K562 (cell line): ENCODE measurements around the gene PRKAR2B. TPM values are rescaled to one million over a fixed set of nuclear protein-coding genes. Genes with fewer than 3 reads are reported as not detected.

ENCODE experiments used
- CEBPG ChIP-seq, 3 experiments: fragments of 200-800 bp in 1 of 3; sonication (Bioruptor generic) in 1 of 3; sonication (generic) in 1 of 3; formaldehyde crosslinking in 1 of 3; IDR thresholded peaks in 2 of 3; conservative IDR thresholded peaks in 1 of 3; 2 replicates each; pipeline versions ENCODE4 v1.6.1 to v1.8.0; 2016 to 2022; ENCODE audit warnings: missing compliant biosample characterization in 2 of 3, missing genetic modification characterization in 2 of 3, mild to moderate bottlenecking in 1 of 3, missing genetic modification reagents in 1 of 3
- JUND ChIP-seq, 2 experiments: IDR thresholded peaks; 2 replicates in 1 of 2; 3 replicates in 1 of 2; pipeline ENCODE4 v1.6.1; 2011; ENCODE audit warnings: borderline replicate concordance in 2 of 2, low read depth in 2 of 2, low read length in 2 of 2, improper control_type of control experiment in 1 of 2, missing biosample characterization in 1 of 2, missing genetic modification characterization in 1 of 2, missing genetic modification reagents in 1 of 2
- KAT2B ChIP-seq: IDR thresholded peaks from one replicate; pipeline ENCODE4 v1.6.1; 2012; ENCODE audit warnings: low read depth, mild to moderate bottlenecking, control low read depth, inconsistent platforms, low read length, moderate library complexity
- KLF16 ChIP-seq: IDR thresholded peaks from 2 replicates; pipeline ENCODE4 v1.6.1; 2016; ENCODE audit warnings: antibody characterized with exemption
- LEF1 ChIP-seq: fragments of 450-650 bp; IDR thresholded peaks from 2 replicates; pipeline ENCODE4 v1.6.1; 2016; ENCODE audit warnings: mild to moderate bottlenecking
- NBN ChIP-seq: fragments of 450-650 bp; IDR thresholded peaks from 2 replicates; pipeline ENCODE4 v1.6.1; 2016; ENCODE audit warnings: low read depth, mild to moderate bottlenecking
- TOE1 ChIP-seq, 2 experiments: fragments of 450-650 bp in 1 of 2; sonication (generic) in 1 of 2; formaldehyde crosslinking in 1 of 2; IDR thresholded peaks; 2 replicates each; pipeline versions ENCODE4 v1.7.1 to v1.8.0; 2016 to 2022; ENCODE audit warnings: borderline replicate concordance in 2 of 2, mild to moderate bottlenecking in 2 of 2, antibody characterized with exemption in 1 of 2, inconsistent platforms in 1 of 2, low read depth in 1 of 2, missing genetic modification reagents in 1 of 2, moderate library complexity in 1 of 2
- ZNF589 ChIP-seq: fragments of 200-800 bp; sonication (Bioruptor generic); IDR thresholded peaks from 2 replicates; pipeline ENCODE4 v1.6.1; 2016; ENCODE audit warnings: low read depth, missing genetic modification characterization, missing compliant biosample characterization
- polyA plus RNA-seq, 8 experiments: library from polyadenylated mRNA; depleted of rRNA in 4 of 8; stranded (reverse) in 5 of 8; unstranded in 3 of 8; fragments of >200 nt; fragmentation: Nextera tagmentation in 2 of 8; fragmentation: Illumina TruSeq in 1 of 8; extraction: Ambion mirVana in 2 of 8; extraction: Trizol in 1 of 8; gene quantifications; 2 replicates each; pipeline versions ENCODE4 v1.2.1 to v1.2.3, GENCODE V29; 2011 to 2014; ENCODE audit warnings: inconsistent platforms in 1 of 8, missing spikeins in 1 of 8
- total RNA-seq, 7 experiments: library from RNA; depleted of rRNA in 6 of 7; stranded (reverse); fragments of >200 nt in 6 of 7; fragmentation: Illumina TruSeq in 2 of 7; extraction: Trizol in 2 of 7; gene quantifications; 2 replicates each; pipeline versions ENCODE4 v1.2.1 to v1.2.3, GENCODE V29; 2011 to 2021; ENCODE audit warnings: low replicate concordance in 1 of 7
- TF ChIP-seq, protein P1 (sequence below): fragments of 450-650 bp; IDR thresholded peaks from 2 replicates; pipeline ENCODE4 v1.6.1; 2016; ENCODE audit warnings: mild to moderate bottlenecking, moderate library complexity

PRKAR2B gene
- total and polyA plus RNA-seq, 9 of the 15 experiments (the other 6 are each of a cell fraction or from before 2014, with no cell fraction given) = 59.0 to 173 (median 129) TPM

DNA sequence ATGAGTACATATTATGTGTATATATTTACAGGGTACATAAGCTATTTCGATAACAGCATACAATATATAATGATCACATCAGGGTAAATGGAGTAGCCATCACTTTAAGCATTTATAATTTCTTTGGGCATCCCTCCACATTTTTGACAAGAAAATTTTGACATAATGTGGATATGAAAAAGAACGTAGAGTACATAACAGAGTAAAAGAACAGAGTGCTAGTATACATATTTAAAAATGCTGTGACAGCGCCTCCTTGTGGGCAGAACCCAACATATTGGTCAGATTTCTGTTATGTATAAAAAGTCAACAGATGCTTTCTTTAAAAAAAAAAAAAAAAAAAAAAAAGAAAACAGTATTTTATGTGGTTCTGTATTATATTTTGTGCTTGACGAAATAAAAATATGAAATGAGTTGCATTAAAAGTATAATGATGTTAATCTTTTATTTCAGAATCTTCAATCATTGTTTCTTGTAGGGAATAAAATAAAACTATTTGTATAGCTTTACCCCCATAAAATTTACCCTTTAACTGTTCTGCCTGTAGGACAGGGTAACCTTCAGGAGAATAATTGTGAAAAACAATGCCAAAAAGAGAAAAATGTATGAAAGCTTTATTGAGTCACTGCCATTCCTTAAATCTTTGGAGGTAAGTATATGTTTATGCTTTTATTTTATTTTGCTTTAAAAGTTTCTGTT, 106.0 kb downstream of the PRKAR2B start (continued):
- no peak for TF ChIP-seq ZNF589 (CRISPR knock-in tag)
- peak; percentile 31 for TF ChIP-seq KLF16
- TF ChIP-seq LEF1 = no peak
- TF ChIP-seq TOE1 (IDR thresholded peaks at IDR 0.05; ENCODE audit: borderline replicate concordance) = no peak; the same call in 1 of the 2 replicates
- no peak for TF ChIP-seq TOE1 (CRISPR knock-in tag; IDR thresholded peaks at IDR 0.05; ENCODE audit: borderline replicate concordance, low read depth)
- TF ChIP-seq, protein P1, sequence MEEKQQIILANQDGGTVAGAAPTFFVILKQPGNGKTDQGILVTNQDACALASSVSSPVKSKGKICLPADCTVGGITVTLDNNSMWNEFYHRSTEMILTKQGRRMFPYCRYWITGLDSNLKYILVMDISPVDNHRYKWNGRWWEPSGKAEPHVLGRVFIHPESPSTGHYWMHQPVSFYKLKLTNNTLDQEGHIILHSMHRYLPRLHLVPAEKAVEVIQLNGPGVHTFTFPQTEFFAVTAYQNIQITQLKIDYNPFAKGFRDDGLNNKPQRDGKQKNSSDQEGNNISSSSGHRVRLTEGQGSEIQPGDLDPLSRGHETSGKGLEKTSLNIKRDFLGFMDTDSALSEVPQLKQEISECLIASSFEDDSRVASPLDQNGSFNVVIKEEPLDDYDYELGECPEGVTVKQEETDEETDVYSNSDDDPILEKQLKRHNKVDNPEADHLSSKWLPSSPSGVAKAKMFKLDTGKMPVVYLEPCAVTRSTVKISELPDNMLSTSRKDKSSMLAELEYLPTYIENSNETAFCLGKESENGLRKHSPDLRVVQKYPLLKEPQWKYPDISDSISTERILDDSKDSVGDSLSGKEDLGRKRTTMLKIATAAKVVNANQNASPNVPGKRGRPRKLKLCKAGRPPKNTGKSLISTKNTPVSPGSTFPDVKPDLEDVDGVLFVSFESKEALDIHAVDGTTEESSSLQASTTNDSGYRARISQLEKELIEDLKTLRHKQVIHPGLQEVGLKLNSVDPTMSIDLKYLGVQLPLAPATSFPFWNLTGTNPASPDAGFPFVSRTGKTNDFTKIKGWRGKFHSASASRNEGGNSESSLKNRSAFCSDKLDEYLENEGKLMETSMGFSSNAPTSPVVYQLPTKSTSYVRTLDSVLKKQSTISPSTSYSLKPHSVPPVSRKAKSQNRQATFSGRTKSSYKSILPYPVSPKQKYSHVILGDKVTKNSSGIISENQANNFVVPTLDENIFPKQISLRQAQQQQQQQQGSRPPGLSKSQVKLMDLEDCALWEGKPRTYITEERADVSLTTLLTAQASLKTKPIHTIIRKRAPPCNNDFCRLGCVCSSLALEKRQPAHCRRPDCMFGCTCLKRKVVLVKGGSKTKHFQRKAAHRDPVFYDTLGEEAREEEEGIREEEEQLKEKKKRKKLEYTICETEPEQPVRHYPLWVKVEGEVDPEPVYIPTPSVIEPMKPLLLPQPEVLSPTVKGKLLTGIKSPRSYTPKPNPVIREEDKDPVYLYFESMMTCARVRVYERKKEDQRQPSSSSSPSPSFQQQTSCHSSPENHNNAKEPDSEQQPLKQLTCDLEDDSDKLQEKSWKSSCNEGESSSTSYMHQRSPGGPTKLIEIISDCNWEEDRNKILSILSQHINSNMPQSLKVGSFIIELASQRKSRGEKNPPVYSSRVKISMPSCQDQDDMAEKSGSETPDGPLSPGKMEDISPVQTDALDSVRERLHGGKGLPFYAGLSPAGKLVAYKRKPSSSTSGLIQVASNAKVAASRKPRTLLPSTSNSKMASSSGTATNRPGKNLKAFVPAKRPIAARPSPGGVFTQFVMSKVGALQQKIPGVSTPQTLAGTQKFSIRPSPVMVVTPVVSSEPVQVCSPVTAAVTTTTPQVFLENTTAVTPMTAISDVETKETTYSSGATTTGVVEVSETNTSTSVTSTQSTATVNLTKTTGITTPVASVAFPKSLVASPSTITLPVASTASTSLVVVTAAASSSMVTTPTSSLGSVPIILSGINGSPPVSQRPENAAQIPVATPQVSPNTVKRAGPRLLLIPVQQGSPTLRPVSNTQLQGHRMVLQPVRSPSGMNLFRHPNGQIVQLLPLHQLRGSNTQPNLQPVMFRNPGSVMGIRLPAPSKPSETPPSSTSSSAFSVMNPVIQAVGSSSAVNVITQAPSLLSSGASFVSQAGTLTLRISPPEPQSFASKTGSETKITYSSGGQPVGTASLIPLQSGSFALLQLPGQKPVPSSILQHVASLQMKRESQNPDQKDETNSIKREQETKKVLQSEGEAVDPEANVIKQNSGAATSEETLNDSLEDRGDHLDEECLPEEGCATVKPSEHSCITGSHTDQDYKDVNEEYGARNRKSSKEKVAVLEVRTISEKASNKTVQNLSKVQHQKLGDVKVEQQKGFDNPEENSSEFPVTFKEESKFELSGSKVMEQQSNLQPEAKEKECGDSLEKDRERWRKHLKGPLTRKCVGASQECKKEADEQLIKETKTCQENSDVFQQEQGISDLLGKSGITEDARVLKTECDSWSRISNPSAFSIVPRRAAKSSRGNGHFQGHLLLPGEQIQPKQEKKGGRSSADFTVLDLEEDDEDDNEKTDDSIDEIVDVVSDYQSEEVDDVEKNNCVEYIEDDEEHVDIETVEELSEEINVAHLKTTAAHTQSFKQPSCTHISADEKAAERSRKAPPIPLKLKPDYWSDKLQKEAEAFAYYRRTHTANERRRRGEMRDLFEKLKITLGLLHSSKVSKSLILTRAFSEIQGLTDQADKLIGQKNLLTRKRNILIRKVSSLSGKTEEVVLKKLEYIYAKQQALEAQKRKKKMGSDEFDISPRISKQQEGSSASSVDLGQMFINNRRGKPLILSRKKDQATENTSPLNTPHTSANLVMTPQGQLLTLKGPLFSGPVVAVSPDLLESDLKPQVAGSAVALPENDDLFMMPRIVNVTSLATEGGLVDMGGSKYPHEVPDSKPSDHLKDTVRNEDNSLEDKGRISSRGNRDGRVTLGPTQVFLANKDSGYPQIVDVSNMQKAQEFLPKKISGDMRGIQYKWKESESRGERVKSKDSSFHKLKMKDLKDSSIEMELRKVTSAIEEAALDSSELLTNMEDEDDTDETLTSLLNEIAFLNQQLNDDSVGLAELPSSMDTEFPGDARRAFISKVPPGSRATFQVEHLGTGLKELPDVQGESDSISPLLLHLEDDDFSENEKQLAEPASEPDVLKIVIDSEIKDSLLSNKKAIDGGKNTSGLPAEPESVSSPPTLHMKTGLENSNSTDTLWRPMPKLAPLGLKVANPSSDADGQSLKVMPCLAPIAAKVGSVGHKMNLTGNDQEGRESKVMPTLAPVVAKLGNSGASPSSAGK = no peak; the same call in 1 of the 2 replicates
- no peak for TF ChIP-seq KAT2B
- TF ChIP-seq JUND (IDR thresholded peaks at IDR 0.05; ENCODE audit: borderline replicate concordance, low read depth, low read length) = no peak
- TF ChIP-seq JUND (tag; IDR thresholded peaks at IDR 0.05; ENCODE audit: borderline replicate concordance, low read depth, low read length) = no peak
- no peak for TF ChIP-seq CEBPG (CRISPR knock-in tag; IDR thresholded peaks at IDR 0.05)
- TF ChIP-seq CEBPG (tag; conservative IDR thresholded peaks at IDR 0.05 in 1 of 2, IDR thresholded peaks at IDR 0.05 in 1 of 2) = no peak
- no peak; the same call in 1 of the 2 replicates for TF ChIP-seq NBN
